ENCODE data around the gene HSD3B2. TPM values are rescaled to one million over a fixed set of nuclear protein-coding genes. Genes with fewer than 3 reads are reported as not detected.

HSD3B2 gene
- total RNA-seq, 1 experiment from 2014 or later, result 1.0 TPM

DNA sequence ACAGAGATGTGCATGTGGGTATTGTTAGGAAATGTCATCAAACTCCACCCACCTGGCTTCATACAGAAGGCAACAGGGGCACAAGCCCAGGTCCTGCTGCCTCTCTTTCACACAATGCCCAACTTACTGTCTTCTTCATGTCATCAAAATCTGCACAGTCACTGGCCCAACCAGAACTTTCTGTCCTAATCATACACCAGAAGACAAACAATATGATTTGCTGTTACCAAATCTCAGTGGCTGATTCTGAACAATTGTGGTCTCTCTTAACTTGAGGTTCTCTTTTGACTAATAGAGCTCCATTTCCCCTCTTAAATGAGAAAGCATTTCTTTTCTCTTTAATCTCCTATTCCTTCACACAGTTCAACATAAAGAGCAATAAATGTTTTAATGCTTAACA lies 7.7 kb downstream of the HSD3B2 start (continued):
- TF ChIP-seq JUN (CRISPR knock-in tag; IDR thresholded peaks at IDR 0.05) (no peak), ZNF416 (CRISPR knock-in tag; IDR thresholded peaks at IDR 0.05) (no peak), PRRX2 (CRISPR knock-in tag; IDR thresholded peaks at IDR 0.05) (no peak), USF1 (CRISPR knock-in tag; IDR thresholded peaks at IDR 0.05) (no peak)
- TF ChIP-seq, protein P1, sequence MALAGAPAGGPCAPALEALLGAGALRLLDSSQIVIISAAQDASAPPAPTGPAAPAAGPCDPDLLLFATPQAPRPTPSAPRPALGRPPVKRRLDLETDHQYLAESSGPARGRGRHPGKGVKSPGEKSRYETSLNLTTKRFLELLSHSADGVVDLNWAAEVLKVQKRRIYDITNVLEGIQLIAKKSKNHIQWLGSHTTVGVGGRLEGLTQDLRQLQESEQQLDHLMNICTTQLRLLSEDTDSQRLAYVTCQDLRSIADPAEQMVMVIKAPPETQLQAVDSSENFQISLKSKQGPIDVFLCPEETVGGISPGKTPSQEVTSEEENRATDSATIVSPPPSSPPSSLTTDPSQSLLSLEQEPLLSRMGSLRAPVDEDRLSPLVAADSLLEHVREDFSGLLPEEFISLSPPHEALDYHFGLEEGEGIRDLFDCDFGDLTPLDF (CRISPR knock-in tag; IDR thresholded peaks at IDR 0.05), result no peak
- TF ChIP-seq, protein P2, sequence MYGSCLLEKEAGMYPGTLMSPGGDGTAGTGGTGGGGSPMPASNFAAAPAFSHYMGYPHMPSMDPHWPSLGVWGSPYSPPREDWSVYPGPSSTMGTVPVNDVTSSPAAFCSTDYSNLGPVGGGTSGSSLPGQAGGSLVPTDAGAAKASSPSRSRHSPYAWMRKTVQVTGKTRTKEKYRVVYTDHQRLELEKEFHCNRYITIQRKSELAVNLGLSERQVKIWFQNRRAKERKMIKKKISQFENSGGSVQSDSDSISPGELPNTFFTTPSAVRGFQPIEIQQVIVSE (CRISPR knock-in tag; IDR thresholded peaks at IDR 0.05; ENCODE audit: borderline replicate concordance), result no peak

- Mint-ChIP-seq H3K4me1 (peaks cover 13% of the 10 kb centered on the region), H3K27me3 (ENCODE audit: low read depth) (no peaks in the 10 kb centered on the region), H3K9me3 (no peaks in the 10 kb centered on the region), H3K4me3 (no peak overlapping the region), H3K27ac (no peak overlapping the region), H3K36me3 (no peaks in the 10 kb centered on the region)
- POLR2A ChIA-PET, result no interaction called here
- TF ChIP-seq ZNF219 (CRISPR knock-in tag; IDR thresholded peaks at IDR 0.05; ENCODE audit: borderline replicate concordance) (no peak), ERG (CRISPR knock-in tag; IDR thresholded peaks at IDR 0.05) (no peak)
- no peak for DNase-seq (ENCODE audit: low spot score)
- CTCF ChIA-PET, result interaction anchor here (2.1 kb wide), 1 partner anchor 8 kb away, joined by 4 read pairs; no protein-coding TSS in a partner anchor
- no peak for ATAC-seq
Measured at GRCh38 chr1:119428991-119429390, 14.0 kb downstream of the HSD3B2 start.

- peaks cover 13% of the 10 kb centered on the region for H3K4me1 Mint-ChIP-seq
- ChIA-PET CTCF (interaction anchor here (1.4 to 2.1 kb wide), 2 partner anchors 9 to 57 kb away, joined by 3 to 4 read pairs; no protein-coding TSS in a partner anchor), POLR2A (no interaction called here)
- no peaks in the 10 kb centered on the region for H3K36me3 Mint-ChIP-seq
- H3K4me3 Mint-ChIP-seq, result no peak overlapping the region
- no peaks in the 10 kb centered on the region for H3K9me3 Mint-ChIP-seq
- DNase-seq (ENCODE audit: low spot score), result no peak
- ATAC-seq, result no peak
- no peaks in the 10 kb centered on the region for H3K27me3 Mint-ChIP-seq (ENCODE audit: low read depth)
- no peak overlapping the region for H3K27ac Mint-ChIP-seq
- no peak for TF ChIP-seq TEAD1 (CRISPR knock-in tag; IDR thresholded peaks at IDR 0.05)
- no peak for TF ChIP-seq TP53 (CRISPR knock-in tag; IDR thresholded peaks at IDR 0.05)
- no peak for TF ChIP-seq GABPB1 (CRISPR knock-in tag; IDR thresholded peaks at IDR 0.05)
- TF ChIP-seq, protein P3, sequence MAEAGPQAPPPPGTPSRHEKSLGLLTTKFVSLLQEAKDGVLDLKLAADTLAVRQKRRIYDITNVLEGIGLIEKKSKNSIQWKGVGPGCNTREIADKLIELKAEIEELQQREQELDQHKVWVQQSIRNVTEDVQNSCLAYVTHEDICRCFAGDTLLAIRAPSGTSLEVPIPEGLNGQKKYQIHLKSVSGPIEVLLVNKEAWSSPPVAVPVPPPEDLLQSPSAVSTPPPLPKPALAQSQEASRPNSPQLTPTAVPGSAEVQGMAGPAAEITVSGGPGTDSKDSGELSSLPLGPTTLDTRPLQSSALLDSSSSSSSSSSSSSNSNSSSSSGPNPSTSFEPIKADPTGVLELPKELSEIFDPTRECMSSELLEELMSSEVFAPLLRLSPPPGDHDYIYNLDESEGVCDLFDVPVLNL (CRISPR knock-in tag; IDR thresholded peaks at IDR 0.05; ENCODE audit: borderline replicate concordance, low read depth), result no peak
- TF ChIP-seq OVOL2 (CRISPR knock-in tag; IDR thresholded peaks at IDR 0.05; ENCODE audit: borderline replicate concordance), result no peak
- no peak for TF ChIP-seq ZNF219 (CRISPR knock-in tag; IDR thresholded peaks at IDR 0.05; ENCODE audit: borderline replicate concordance)
- TF ChIP-seq EMX1 (CRISPR knock-in tag; IDR thresholded peaks at IDR 0.05), result no peak
- no peak for TF ChIP-seq ESRRA (CRISPR knock-in tag; IDR thresholded peaks at IDR 0.05; ENCODE audit: borderline replicate concordance)
- TF ChIP-seq, protein P4, sequence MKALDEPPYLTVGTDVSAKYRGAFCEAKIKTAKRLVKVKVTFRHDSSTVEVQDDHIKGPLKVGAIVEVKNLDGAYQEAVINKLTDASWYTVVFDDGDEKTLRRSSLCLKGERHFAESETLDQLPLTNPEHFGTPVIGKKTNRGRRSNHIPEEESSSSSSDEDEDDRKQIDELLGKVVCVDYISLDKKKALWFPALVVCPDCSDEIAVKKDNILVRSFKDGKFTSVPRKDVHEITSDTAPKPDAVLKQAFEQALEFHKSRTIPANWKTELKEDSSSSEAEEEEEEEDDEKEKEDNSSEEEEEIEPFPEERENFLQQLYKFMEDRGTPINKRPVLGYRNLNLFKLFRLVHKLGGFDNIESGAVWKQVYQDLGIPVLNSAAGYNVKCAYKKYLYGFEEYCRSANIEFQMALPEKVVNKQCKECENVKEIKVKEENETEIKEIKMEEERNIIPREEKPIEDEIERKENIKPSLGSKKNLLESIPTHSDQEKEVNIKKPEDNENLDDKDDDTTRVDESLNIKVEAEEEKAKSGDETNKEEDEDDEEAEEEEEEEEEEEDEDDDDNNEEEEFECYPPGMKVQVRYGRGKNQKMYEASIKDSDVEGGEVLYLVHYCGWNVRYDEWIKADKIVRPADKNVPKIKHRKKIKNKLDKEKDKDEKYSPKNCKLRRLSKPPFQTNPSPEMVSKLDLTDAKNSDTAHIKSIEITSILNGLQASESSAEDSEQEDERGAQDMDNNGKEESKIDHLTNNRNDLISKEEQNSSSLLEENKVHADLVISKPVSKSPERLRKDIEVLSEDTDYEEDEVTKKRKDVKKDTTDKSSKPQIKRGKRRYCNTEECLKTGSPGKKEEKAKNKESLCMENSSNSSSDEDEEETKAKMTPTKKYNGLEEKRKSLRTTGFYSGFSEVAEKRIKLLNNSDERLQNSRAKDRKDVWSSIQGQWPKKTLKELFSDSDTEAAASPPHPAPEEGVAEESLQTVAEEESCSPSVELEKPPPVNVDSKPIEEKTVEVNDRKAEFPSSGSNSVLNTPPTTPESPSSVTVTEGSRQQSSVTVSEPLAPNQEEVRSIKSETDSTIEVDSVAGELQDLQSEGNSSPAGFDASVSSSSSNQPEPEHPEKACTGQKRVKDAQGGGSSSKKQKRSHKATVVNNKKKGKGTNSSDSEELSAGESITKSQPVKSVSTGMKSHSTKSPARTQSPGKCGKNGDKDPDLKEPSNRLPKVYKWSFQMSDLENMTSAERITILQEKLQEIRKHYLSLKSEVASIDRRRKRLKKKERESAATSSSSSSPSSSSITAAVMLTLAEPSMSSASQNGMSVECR (CRISPR knock-in tag; IDR thresholded peaks at IDR 0.05; ENCODE audit: borderline replicate concordance), result no peak
- TF ChIP-seq PRRX2 (CRISPR knock-in tag; IDR thresholded peaks at IDR 0.05), result no peak
- TF ChIP-seq, protein P5, sequence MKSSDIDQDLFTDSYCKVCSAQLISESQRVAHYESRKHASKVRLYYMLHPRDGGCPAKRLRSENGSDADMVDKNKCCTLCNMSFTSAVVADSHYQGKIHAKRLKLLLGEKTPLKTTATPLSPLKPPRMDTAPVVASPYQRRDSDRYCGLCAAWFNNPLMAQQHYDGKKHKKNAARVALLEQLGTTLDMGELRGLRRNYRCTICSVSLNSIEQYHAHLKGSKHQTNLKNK (CRISPR knock-in tag; IDR thresholded peaks at IDR 0.05), result no peak
- TF ChIP-seq CBFB (CRISPR knock-in tag; IDR thresholded peaks at IDR 0.05; ENCODE audit: low read depth), result no peak
- no peak for TF ChIP-seq IRF2 (CRISPR knock-in tag; IDR thresholded peaks at IDR 0.05; ENCODE audit: borderline replicate concordance, low read depth)
- TF ChIP-seq NFATC4 (CRISPR knock-in tag; IDR thresholded peaks at IDR 0.05), result no peak
- no peak for TF ChIP-seq TCF7 (CRISPR knock-in tag; IDR thresholded peaks at IDR 0.05; ENCODE audit: low read depth)
- TF ChIP-seq RELA (CRISPR knock-in tag; IDR thresholded peaks at IDR 0.05; ENCODE audit: borderline replicate concordance), result no peak
Measured at GRCh38 chr1:119429687-119430086, 14.7 kb downstream of the HSD3B2 start.

All from WTC11 (cell line).